DND-41 (cell line): ENCODE data around the gene GPR146.

Source experiments
- CTCF ChIP-seq: IDR thresholded peaks from 2 replicates; pipeline ENCODE4 v1.5.1; 2012; ENCODE audit warnings: borderline replicate concordance, low read length, moderate library complexity, mild to moderate bottlenecking; ENCODE audit not compliant: poor library complexity, severe bottlenecking; ENCODE audit errors: extremely low read depth
- EZH2 ChIP-seq: IDR thresholded peaks from 3 replicates; pipeline ENCODE4 v1.6.1; 2012; ENCODE audit warnings: borderline replicate concordance, low read depth, mild to moderate bottlenecking, moderate library complexity, low read length, inconsistent platforms; ENCODE audit not compliant: severe bottlenecking

GRCh38 chr7:1079546-1079945, 35.2 kb downstream of the GPR146 start:
- no peak for TF ChIP-seq CTCF
- no peak for TF ChIP-seq EZH2
